Suprapubic skin (tissue), 4 donors: Measurements from ENCODE around the gene PFN1. TPM values are rescaled to one million over a fixed set of nuclear protein-coding genes. Genes with fewer than 3 reads are reported as not detected.
"Not testable (repeated sequence)": the region's sequence is repeated elsewhere in the genome, so short reads cannot be mapped to it uniquely, and the experiment has no call there.

Experiments
- DNase-seq, 2 donors: peaks; one replicate each; pipeline ENCODE4 v3.0.0-alpha.2; 2019; ENCODE audit warnings: low spot score in 2 of 2
- H3K27ac ChIP-seq: fragments of 200-600 bp; sonication (generic); one replicate; pipeline ENCODE4 v1.5.1; 2019
- H3K27me3 ChIP-seq: fragments of 200-600 bp; sonication (generic); one replicate; pipeline ENCODE4 v1.5.1; 2019
- H3K36me3 ChIP-seq: fragments of 200-600 bp; sonication (generic); one replicate; pipeline ENCODE4 v1.5.1; 2019
- H3K4me1 ChIP-seq: fragments of 200-600 bp; sonication (generic); one replicate; pipeline ENCODE4 v1.5.1; 2019
- H3K4me3 ChIP-seq: fragments of 200-600 bp; sonication (generic); one replicate; pipeline ENCODE4 v1.5.1; 2019; ENCODE audit warnings: mild to moderate bottlenecking
- H3K9me3 ChIP-seq: fragments of 200-600 bp; sonication (generic); one replicate; pipeline ENCODE4 v1.5.1; 2019
- CTCF ChIP-seq, 2 donors: fragments of 200-600 bp in 1 of 2; fragments of 450-650 bp in 1 of 2; sonication (generic) in 1 of 2; IDR thresholded peaks; one replicate each; pipeline ENCODE4 v1.5.1; 2016 to 2019; ENCODE audit warnings: antibody characterized with exemption in 2 of 2, mild to moderate bottlenecking in 1 of 2, moderate library complexity in 1 of 2
- EP300 ChIP-seq: sonication (generic); formaldehyde crosslinking; IDR thresholded peaks from one replicate; pipeline ENCODE4 v1.6.1; 2017; ENCODE audit warnings: antibody characterized with exemption
- POLR2A ChIP-seq, 2 donors: fragments of 450-650 bp; IDR thresholded peaks; one replicate each; pipeline ENCODE4 v1.6.1; 2017; ENCODE audit warnings: antibody characterized with exemption in 2 of 2, mild to moderate bottlenecking in 2 of 2, moderate library complexity in 2 of 2
- POLR2AphosphoS5 ChIP-seq, 3 donors: sonication (generic); formaldehyde crosslinking; IDR thresholded peaks; one replicate each; pipeline ENCODE4 v1.6.1; 2017; ENCODE audit warnings: antibody characterized with exemption in 3 of 3
- WGBS: methylation state at CpG from one replicate; pipeline ENCODE4 v1.1.5; 2018; 5-methylcytosine and 5-hydroxymethylcytosine counted together
- total RNA-seq, 4 donors: library from RNA; depleted of rRNA; stranded (reverse); fragments of >200 nt; gene quantifications; one replicate each; pipeline ENCODE4 v1.1.0, GENCODE V29; 2016

Gene PFN1
- total RNA-seq, 4 donors from 2014 or later = 392 to 756 (median 686) TPM

- Histone ChIP-seq H3K9me3 (no peaks in the 10 kb centered on the region), H3K27me3 (no peaks in the 10 kb centered on the region), H3K27ac (no peak overlapping the region), H3K4me1 (peaks cover 25% of the 10 kb centered on the region), H3K4me3 (no peak overlapping the region), H3K36me3 (peaks cover 25% of the 10 kb centered on the region)
- peak in 1 of 2 donors; percentile 61 for DNase-seq
- 36% methylated on average over 14 of the region's 14 CpGs for WGBS
- TF ChIP-seq CTCF (IDR thresholded peaks at IDR 0.05) (no peak), EP300 (no peak), POLR2AphosphoS5 (IDR thresholded peaks at IDR 0.05) (no peak), POLR2A (IDR thresholded peaks at IDR 0.05) (no peak)
Observed at GRCh38 chr17:4934173-4934979, 14.0 kb downstream of the PFN1 start.

GRCh38 chr17:4933646-4934045 lies 14.7 kb downstream of the PFN1 start:
- Histone ChIP-seq H3K9me3 (no peaks in the 10 kb centered on the region), H3K4me3 (no peak overlapping the region), H3K27me3 (no peaks in the 10 kb centered on the region), H3K4me1 (peaks cover 17% of the 10 kb centered on the region), H3K27ac (no peak overlapping the region), H3K36me3 (peaks cover 25% of the 10 kb centered on the region)
- DNase-seq = peak in 1 of 2 donors; percentile 55
- TF ChIP-seq CTCF (IDR thresholded peaks at IDR 0.05) (no peak), POLR2A (IDR thresholded peaks at IDR 0.05) (no peak), POLR2AphosphoS5 (IDR thresholded peaks at IDR 0.05) (no peak), EP300 (no peak)
- 73% methylated on average over 16 of the region's 16 CpGs for WGBS

GRCh38 chr17:4932756-4933155 lies 15.6 kb downstream of the PFN1 start:
- DNase-seq = peak in 1 of 2 donors; percentile 49
- H3K4me3 ChIP-seq = no peak overlapping the region
- H3K9me3 ChIP-seq = no peaks in the 10 kb centered on the region
- no peaks in the 10 kb centered on the region for H3K27me3 ChIP-seq
- TF ChIP-seq CTCF (IDR thresholded peaks at IDR 0.05) (no peak), POLR2A (IDR thresholded peaks at IDR 0.05) (no peak), POLR2AphosphoS5 (IDR thresholded peaks at IDR 0.05) (no peak), EP300 (no peak)
- no peak overlapping the region for H3K27ac ChIP-seq
- 95% methylated on average over 12 of the region's 12 CpGs for WGBS
- peaks cover 20% of the 10 kb centered on the region for H3K36me3 ChIP-seq
- peaks cover 12% of the 10 kb centered on the region for H3K4me1 ChIP-seq

GRCh38 chr17:4931963-4932362 lies 16.4 kb downstream of the PFN1 start, which contains the start of gene GP1BA:
TSS of gene GP1BA (plus strand) at chr17:4932277. CDS start at chr17:4932605, 328 bp downstream.
- peaks cover 12% of the 10 kb centered on the region for H3K4me1 ChIP-seq
- WGBS = 82% methylated on average over 14 of the region's 14 CpGs
- TF ChIP-seq CTCF (IDR thresholded peaks at IDR 0.05) (no peak), EP300 (no peak), POLR2A (IDR thresholded peaks at IDR 0.05) (no peak), POLR2AphosphoS5 (IDR thresholded peaks at IDR 0.05) (no peak)
- peak in 1 of 2 donors; percentile 25 for DNase-seq
- H3K9me3 ChIP-seq = no peaks in the 10 kb centered on the region
- no peak within 1 kb of the TSS for H3K27ac ChIP-seq
- peaks cover 12% of the 10 kb centered on the region for H3K36me3 ChIP-seq
- H3K4me3 ChIP-seq = no peak within 1 kb of the TSS
- no peaks in the 10 kb centered on the region for H3K27me3 ChIP-seq

- TF ChIP-seq POLR2A (IDR thresholded peaks at IDR 0.05) = no peak
- TF ChIP-seq EP300 = no peak
- TF ChIP-seq CTCF (IDR thresholded peaks at IDR 0.05) = no peak
- TF ChIP-seq POLR2AphosphoS5 (IDR thresholded peaks at IDR 0.05) = no peak
- WGBS = 97% methylated on average over 18 of the region's 18 CpGs
- Histone ChIP-seq H3K4me1 (peaks cover 4% of the 10 kb centered on the region), H3K36me3 (no peaks in the 10 kb centered on the region), H3K27me3 (no peaks in the 10 kb centered on the region), H3K9me3 (no peaks in the 10 kb centered on the region), H3K4me3 (no peak overlapping the region), H3K27ac (no peak overlapping the region)
- peak in 1 of 2 donors; percentile 38 for DNase-seq
Observed at GRCh38 chr17:4928881-4929280, 19.4 kb downstream of the PFN1 start.

GRCh38 chr17:4926577-4927335 lies 21.6 kb downstream of the PFN1 start:
- not testable (repeated sequence) for H3K27me3 ChIP-seq, H3K9me3 ChIP-seq, H3K27ac ChIP-seq, H3K4me1 ChIP-seq, H3K4me3 ChIP-seq, H3K36me3 ChIP-seq
- WGBS = 88% methylated on average over 22 of the region's 24 CpGs
- peak in 1 of 2 donors; percentile 28 for DNase-seq
